Right forelimb (tissue), 1 donor: ENCODE data around the gene STIM1.

Source experiments
- DNase-seq: peaks from one replicate; pipeline ENCODE4 v3.0.0-alpha.2; 2018

STIM1 gene

DNA sequence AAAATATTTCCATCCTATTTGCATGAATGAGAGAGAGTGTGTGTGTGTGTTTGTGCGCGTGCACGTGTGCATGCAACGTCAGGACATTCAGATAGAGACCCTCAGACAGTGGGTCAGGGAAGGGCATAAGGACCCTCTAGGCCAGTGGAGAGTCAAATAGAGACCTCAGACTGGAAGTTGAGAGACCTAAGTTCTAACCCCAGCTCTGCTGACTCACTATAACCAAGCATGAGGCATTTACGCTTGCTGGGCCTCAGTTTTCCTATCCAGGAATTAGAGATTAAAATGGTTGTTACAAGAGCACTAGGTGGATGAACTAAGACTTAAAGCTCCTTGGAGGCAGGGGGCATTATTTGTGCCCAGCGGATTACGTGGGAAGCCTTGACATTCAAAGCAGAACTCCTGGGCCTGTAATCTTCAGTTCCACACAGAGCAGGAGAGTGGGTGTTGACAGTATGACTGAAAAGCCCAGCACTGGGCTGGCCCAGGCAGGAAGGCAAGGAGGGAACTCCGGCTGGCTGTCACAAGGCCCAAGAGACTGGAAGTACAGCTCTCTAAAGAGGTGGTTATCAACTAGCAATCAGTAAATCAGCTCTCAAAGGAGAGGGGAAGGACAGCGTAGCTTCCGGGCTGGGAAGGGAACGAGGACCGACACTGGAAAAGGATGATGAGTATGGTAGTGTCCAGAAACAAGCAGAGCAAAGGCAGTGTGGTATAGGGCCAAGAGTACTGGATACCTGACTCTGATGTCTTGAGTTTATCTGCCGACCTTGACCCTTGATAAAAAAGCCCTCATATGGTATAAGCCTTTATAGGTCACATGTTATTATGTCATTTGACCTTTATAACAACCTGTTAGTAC is 23.9 kb upstream of the STIM1 start:
- no peak for DNase-seq

DNA sequence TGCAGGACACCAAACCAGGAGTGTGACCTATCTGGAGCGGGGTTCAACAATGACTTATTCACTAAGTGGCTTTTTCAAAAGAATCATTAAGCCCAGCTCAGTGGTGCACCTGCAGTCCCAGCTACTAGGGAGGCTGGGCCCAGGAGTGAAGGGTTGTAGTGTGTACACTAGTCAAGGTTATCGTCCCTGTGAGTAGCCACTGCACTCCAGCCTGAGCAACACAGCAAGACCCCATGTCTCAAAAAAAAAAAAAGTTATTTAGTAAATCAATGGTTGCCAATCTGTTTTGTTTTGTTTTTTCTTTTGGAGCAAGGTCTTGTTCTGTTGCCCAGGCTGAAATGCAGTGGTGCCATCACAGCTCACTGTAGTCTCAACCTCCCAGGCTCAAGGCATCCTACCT is 22.6 kb upstream of the STIM1 start:
- DNase-seq, result no peak

DNA sequence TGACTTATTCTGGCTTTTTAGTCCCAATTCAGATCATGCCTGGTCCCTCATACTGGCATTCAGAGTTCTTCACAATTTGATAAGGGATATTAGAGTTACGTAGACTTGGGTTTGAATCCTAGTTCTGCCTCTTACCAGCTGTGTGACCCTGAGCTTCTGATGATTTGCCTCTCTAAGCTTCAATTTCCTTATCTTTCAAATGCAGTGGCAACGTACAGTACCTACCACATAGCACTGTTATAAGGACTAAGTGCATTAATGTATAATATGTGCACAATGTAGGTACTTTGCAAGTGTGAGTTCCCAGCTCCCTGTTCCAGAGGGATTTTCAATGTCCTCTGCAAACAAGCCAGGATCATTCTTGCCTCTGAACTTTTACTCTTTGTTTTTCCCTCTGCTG is 22.0 kb upstream of the STIM1 start:
- no peak for DNase-seq

DNA sequence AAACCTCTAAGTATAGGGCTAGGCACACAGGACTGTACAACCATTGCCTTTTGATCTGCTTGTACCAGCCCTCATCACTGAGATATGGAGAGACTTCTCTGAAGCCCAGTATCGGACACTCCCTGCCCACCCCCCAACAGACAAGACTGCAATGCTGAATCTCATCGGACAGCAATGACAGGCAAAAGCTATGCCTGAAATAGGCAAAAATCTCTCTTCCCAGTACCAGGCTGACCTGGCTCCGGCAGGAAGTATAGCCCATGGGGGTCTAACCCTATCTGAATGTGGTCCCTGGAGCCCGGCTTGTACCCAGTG is 21.2 kb upstream of the STIM1 start:
- DNase-seq, result no peak

DNA sequence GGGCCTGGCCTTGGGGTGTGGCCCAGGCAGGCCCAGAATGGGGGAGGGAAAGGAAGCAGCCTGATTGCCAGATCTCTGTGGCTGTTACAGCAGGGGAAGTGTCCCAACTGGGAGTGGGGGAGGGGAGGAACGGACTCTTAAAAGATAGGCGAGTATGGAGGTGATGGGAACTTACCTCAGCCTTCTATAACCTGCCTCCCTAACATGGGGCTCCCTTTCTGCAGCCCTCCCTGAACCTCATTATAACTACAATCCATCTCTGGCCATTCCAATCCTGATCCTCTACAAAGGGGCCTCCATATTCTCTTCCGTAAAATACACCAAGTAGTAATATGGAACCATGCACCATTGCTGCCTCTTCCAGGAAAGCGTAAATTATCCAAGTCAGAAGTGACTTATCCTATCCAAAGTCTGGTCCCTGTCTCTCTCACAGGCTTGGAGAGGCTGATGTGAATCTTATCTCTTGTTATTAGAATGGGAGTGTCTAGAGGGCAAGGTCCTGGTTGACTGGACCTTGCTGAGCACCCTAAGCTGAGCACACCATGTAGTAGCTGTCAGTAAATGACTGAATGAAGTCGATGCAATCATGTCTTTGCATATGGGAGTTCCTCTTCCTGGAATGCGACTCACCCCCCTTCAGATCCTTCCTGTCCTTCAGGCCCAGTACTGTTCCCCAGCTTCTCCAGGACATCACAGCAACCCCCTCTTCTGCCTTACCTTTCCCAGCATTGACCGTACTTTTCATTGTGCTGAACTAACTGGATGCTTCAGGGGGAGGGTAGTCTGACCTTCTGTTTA is 20.6 kb upstream of the STIM1 start:
- DNase-seq, result no peak

DNA sequence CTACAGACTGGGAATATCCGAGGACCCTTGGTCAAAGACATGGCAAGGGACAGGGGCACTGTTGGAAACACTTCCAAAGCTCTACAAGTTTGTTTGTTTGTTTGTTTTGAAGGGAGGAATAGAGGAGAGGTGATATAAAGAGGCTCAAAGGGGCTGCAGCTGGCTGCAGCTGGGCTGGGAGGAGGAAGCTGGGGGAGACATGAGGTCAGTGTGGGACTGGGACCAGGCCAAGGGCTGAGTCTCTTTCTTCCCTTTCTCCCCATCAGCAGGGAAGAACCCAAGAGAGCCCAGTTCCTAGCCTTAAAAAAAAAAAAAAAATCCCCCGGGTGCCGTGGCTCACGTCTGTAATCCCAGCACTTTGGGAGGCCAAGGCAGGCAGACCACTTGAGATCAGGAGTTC is 19.7 kb upstream of the STIM1 start:
- DNase-seq, result no peak

DNA sequence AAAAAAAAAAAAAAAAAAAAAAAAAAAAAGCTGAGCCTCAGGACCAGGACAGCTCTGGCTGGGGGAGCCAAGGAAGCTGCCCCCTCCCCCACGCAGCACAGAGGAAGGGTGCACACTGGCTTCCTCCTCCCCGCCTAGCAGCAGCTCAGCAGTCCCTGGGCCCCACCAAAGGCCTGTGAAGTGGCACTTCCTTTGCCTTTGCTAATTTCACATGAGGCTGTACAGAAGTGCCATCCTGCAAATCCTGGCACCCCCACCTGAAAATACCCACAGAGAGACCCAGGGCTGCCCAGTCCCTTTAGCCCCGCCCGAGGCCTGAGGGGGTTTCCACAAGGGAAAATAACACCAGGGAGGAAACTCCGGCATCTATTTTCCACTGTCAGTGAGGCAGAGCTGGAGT is 18.6 kb upstream of the STIM1 start:
- no peak for DNase-seq

DNA sequence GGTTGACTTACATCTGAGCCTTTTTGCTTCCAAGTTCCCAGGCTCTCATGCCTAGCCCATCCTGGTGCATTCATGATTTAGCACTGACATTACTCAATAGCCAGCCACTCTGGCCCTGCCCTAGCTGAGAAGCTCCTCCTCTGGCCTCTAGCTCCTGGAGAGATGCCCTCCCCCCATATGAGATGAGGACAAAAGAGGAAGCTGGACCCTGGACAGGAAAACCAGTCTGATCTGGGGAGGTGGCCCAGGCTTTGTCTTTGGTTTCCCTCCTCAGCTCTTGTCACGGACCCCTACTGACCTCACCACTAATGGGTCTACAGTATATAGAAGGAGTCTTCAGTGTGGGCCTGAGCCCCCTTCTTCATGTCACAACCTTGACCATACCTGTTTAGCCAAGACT is 17.7 kb upstream of the STIM1 start:
- DNase-seq, result no peak

DNA sequence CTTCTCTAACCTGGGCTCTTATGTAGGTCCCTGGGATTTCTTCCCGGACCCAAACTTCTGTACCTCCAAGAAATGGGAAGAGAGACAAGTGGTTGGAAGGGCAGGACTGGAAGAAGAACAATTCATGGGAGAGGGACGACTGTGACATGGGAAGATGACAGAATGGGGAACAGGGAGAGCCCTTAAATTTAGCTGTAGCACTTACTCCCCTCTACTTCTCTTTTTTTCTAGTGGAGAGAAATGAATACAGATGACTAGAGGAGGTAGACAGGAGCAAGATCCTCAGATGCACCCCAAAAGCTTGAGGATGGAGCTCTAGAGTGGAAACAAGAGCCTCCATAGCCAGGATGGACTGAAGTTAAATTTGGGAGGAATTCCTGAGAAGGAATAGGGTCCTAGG is 17.0 kb upstream of the STIM1 start:
- no peak for DNase-seq

DNA sequence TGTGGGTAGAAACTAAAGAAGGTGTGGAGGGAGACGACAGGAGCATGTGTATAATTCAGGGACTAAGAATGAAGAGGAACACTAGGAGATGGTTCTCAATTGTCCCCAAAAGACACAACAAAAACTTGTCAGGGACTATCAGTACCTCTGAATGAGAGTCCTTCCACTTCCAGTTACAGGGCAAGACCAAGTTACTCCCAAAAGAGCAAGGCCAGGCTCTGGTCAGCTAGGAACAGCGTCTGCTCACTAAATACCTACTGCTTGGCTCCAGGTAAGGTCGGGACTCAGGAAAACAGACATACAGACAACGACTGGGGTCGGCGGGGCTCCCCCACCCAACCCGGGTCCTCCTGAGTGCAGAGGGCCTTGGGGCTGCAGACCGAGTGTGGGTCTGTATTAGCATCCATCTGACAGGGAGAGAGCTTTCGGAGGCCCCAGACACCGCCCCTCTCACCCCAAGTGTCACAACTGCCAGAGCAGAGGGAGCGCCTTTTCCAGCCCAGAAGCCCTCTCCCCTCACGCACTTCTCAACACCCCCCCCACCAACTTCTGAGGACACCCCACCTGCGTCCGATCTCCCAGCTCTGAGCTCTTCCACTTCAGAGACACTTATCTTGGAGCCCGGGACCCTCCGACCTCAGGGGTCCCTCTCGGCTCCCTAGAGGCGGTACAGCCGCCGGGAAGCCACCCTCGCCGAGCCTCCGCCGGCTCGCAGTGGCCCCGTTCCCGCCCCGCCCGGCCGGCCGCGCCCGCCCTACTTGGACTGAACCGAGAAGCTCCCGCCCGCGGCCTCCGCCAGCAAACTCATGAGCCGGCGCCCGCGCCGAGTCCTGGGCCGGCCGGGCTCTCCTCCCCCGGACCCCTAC is 15.2 kb upstream of the STIM1 start:
- peak; percentile 80 for DNase-seq

DNA sequence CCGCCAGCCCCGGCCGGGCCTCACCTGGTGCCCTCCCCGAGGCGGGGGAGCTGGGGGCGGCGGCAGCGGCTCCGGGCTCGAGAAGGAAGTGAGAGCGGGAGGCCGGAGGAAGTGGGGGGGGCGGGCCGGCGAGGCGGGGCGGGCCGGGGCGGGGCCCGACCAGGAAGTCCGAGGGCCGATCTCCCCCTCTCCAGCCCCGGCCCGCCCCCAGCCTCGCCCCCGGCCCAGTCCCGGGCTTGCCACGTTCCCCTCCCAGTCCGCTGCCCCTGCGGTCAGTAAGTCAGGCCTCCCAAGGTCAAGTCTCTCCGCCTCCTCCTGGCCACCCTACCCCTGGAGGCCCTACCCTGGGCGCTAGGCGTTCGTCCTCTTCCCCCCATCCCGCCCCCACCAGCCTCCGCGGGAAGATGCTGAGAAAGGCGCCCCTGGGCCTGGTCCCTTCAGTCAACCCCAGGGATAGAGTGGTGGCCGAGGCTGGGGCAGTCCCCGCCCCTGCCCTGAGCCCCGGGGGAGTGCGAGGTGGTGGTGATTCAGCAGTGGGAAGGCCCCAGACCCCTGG is 14.5 kb upstream of the STIM1 start, which contains the start of gene RHOG:
RHOG (minus strand) TSS at position 90 of the 556 bp plus-strand sequence. CDS start 12,821 bp downstream, outside the sequence.
- DNase-seq, result peak; percentile 91

DNA sequence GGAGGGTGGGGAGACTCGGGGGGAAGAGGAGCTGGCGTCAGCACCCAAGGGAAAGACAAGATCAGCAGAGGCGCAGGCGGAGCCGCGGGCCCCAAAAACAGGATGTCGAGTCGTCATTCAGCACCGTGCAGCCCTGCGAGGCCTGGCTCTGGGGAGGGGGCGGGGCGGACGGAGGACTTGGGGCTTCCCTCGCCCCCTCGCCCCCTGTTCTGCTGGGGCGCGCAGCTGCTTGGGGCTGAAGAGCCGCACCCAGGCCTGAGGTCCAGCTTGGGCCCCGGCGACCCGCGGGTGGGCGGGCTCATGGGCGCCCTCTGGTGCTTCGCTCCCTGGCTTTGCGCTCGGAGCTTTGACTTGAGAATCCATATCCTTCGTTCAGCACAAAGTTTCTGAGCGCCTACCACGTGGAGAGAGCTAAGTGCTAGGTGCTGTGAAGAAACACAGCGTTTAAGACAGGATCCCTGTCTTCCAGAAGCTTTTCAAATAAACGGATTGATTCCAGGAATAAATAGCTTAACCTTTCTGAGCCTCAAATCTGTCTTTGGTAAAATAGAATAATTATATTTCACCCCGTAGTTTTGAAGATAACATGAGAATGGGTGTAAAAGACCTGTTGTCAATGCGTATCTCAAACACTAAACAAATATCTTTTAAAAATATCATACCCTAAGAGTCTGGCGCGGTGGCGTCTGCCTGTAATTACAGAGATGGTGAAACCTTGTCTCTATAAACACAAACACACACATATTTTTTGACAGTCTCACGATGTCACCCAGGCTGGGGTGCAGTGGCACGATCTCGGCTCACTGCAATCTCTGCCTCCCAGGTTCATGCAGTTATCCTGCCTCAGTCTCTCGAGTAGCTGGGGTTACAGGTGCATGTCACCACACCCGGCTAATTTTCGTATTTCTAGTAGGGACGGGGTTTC is 13.8 kb upstream of the STIM1 start:
- no peak for DNase-seq

DNA sequence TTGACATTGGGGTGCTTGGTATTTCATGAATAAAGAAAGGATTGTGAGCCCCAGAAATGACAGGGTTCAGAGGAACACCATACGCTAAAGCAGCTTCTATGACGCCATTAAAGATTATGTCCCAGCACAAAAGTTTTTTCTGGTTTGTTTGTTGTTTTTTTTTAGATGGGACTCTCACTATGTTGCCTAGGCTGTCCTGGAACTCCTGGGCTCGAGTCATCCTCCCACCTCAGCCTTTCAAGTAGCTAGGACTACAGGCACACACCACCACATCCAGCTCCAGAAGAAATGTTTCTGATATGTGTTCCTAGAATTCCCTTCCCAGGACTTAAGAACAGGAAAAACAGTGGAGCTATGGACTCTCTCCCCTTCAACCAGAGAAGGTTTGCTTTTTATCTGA is 12.1 kb upstream of the STIM1 start:
- no peak for DNase-seq

DNA sequence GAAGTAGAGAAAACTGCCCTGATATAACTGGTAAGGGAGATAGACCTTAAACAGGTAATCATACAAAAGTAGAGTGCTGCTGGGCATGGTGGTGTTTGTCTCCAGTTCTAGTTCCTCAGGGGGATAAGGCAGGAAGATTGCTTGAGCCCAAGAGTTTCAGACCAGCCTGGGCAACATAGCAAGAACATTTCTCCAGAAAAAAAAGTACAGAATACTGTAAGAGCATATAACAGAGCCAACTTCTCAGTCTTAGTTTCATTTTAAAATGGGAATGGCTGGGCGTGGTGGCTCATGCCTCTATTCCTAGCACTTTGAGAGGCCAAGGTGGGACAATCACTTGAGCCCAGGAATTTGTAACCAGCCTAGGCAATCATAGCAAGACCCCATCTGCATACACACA is 10.2 kb upstream of the STIM1 start:
- DNase-seq, result no peak

DNA sequence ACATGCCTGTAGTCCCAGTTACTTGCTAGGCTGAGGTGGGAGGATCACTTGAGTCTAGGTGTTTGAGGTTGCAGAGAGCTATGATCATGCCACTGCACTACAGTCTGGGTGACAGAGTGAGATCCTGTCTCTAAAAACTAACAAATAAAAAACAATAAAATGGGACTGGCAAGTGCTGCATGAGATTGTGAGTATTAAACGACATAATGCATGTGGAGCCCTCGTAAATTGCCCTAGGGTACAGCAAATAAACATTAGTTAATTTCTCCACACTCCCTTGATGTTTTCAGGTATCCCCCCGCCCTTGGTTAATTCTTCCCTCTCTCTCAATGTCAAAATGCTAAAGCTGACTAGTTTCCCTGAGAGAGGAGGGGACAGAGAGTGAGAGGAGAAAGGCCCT is 9.8 kb upstream of the STIM1 start:
- no peak for DNase-seq

DNA sequence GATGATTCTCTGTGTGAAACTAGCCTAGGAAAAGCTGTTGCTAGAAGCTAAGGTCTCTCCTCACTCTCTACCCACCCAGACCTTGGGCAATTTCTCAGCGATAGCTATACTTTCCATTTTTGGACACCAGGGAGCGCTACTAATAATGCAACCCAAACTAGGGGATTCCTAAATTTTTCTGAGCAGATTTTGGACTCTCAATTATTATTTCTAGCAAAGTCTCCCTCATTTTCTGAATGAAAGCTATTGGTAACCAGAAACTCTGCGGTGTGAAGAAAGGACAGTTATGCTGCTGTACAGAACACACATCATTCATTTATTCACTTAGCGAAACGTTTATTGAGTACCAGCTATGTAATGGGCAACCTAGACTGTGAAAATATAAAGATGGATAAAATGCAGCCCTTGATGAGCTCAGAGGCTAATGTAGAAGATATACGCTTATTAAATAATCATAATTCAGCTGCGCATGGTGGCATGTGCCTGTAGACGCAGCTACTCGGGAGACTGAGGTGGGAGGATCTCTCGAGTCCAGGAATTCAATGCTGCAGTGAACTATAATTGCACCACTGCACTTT is 6.1 kb upstream of the STIM1 start:
- no peak for DNase-seq

DNA sequence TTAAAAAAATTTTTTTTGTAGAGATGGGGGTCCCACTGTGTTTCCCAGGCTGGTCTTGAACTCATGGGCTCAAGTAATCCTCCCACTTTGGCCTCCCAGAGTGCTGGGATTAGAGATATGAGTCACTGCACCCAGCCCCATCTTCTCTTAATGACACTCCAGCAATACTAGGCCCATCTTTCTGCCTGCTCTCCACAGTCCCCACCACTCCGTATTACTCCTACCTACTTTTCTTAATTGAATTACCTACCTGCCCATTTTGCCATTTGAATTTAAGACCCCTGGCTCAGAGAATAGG is 2.0 kb upstream of the STIM1 start:
- DNase-seq, result no peak

DNA sequence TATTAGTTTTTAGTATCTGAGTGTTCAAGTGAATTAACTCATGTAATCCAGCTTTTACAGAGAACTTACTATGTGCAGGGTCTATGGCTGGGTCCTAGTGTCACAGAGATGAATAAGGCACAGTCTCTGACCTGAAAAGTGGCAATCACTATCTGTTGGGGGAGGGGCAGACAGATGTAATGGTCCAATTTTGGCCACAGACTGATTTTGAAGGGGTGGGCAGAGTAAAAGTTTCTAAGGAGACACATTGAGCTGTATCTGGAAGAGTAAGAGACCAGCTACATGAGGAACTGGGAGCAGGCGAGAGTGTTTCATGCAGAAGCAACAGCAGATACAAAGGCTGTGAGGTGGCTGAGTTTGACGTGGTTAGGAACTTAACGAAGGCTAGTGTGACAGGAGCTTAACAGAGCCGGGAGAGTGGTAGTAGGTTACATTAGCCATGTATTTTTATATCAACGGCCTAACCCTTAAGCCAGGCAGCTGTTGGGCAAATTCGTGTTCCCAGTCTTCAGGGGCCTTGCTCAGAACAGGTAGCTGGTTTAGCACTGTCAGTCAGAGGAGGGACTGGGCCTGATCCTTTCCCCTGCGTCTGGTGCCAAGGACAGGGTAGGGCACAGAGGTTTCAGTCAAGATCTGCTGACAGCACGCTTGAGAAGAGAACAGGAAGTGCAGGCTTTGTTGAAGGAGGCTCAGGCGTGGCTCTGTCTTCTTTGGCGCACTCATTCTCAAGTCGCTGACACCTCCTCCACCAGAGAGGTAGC is 1.4 kb upstream of the STIM1 start:
- DNase-seq, result no peak

DNA sequence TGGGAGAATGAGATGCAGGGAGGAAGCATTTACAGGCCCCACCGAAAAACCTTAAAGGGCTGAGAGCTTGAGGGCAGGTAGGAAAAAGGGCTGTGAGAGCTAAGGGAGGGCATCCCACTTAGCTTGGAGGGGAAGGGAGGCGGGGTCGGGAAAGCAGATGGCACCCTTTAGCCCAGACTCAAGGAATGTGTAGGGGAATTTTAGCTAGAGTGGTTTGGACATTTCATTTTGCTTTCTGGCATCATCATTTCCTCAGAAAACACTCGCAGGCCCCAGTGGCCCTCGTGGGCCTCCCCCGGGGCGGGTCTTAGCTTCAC is 846 bp upstream of the STIM1 start:
- no peak for DNase-seq

DNA sequence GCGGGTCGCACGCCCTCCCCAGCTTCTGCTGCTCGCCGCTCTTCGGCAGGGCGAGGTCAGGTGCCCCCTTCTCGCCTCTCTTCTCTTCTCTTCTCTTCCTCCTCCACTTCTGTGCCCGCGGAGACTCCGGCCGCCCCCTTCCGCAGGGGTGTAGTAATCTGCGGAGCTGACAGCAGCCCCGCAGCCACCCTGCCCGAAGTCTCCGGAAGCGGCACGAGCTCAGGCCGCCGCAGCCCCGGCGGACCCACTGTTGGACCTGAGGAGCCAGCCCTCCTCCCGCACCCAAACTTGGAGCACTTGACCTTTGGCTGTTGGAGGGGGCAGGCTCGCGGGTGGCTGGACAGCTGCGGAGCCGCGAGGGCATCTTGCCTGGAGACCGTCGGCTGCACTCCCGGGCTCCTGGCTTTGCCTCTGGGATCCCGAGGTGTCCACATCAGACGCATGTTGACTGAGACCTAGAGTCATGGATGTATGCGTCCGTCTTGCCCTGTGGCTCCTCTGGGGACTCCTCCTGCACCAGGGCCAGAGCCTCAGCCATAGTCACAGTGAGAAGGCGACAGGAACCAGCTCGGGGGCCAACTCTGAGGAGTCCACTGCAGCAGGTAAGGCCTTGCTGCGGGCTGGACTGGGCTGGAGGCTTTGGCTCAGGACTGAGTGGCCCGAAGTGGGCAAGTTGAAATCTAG is 486 bp downstream of the STIM1 start:
- DNase-seq, result peak; percentile 66
